ENCODE data around the gene SUFU.
"Not testable (repeated sequence)": the region's sequence is repeated elsewhere in the genome, so short reads cannot be mapped to it uniquely, and the experiment has no call there.

SUFU gene

GRCh38 chr10:102511583-102512274, 8.0 kb downstream of the SUFU start:
- no peak for DNase-seq (ENCODE audit: low read depth in 2 of 2)

DNA sequence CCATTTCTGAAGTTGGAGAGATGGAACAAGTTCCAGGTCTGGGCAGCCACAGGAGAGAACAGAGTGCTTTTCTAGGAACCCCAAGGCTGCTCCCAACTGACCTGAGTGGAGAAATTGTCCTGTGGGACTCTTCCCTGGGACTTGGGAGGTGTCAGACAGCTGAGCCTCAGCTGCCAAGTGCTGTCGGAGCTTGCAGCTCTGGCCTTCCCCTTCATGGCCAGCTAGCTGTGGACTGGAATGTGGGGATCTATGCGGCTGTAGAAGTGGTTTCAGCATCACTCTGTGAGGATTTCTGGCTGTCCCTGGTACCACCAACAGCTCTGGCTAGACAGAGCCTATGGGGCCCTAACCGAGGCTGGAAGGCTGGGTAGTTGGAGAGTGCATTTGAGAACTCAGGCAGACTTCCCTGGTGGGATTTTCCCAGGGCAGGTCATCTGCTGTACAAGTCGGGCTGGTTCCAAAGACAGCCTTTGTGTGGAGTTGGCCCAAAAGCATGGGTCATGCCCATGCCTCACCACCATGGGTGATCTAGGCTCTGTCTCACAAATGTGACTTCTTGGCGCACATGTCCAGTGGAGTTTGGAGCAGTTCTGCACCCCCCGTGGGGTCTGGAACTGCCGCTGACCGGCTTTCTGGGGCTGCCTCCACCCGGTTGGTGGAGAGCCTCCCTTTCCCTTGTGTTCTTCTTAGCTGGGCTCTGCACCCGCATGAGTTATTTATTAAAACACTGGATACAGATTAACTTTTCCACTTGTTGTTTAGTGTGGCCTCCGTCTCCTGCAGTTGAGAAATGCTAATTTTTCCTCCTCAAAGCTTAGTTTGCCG, 10.9 kb downstream of the SUFU start:
- DNase-seq (ENCODE audit: low read depth in 2 of 2), result no peak

- no peak for DNase-seq (ENCODE audit: low read depth in 2 of 2)
Observed at GRCh38 chr10:102515724-102516123, 12.0 kb downstream of the SUFU start.

- DNase-seq (ENCODE audit: low read depth in 2 of 2), result no peak
Observed at GRCh38 chr10:102517553-102517952, 13.8 kb downstream of the SUFU start.

GRCh38 chr10:102519246-102519825, 15.6 kb downstream of the SUFU start:
- no peak for DNase-seq (ENCODE audit: low read depth in 2 of 2)

GRCh38 chr10:102522874-102523249, 19.1 kb downstream of the SUFU start:
- no peak for DNase-seq (ENCODE audit: low read depth in 2 of 2)

GRCh38 chr10:102523250-102524029, 19.7 kb downstream of the SUFU start:
- DNase-seq (ENCODE audit: low read depth in 2 of 2), result no peak

DNA sequence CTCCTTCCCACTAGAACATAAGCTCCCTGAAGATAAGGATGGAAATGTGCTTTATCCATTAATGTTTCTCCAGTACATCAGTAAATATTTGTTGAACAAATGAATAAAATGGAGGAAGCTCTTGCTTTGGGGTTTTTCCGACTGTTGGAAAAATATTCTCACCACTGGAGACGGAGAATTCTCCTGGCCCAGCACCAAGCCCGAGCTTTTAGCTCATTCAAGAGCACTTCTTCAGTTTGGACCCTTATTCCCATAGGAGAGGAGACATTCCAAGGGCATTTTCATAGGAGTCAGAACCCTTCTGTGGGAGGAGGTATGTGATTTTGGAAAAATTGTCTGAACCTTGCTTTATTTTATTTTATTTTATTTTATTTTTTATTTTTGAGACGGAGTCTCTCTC, 21.0 kb downstream of the SUFU start:
- no peak for DNase-seq (ENCODE audit: low read depth in 2 of 2)

DNA sequence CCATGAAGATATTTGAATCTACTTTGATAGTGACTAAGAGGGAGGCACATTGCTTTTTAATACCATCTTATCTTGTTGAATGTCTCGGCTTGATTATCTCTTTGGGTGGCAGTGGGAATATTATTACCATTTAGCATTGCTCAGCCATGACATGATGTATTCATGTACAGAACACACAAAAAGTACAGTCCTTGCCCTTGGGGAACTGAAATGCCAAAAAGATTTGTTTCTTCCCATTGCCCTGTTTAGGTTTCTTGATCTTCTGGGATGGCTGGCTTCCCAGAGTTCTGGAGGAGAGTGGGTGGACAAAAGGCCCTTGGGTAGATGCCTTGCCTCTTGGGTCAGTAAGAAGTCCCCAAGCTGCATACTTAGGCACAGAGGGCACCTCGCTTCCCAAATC, 23.8 kb downstream of the SUFU start:
- no peak for DNase-seq (ENCODE audit: low read depth in 2 of 2)

- no peak for DNase-seq (ENCODE audit: low read depth in 2 of 2)
Observed at GRCh38 chr10:102534333-102534732, 30.6 kb downstream of the SUFU start.

DNA sequence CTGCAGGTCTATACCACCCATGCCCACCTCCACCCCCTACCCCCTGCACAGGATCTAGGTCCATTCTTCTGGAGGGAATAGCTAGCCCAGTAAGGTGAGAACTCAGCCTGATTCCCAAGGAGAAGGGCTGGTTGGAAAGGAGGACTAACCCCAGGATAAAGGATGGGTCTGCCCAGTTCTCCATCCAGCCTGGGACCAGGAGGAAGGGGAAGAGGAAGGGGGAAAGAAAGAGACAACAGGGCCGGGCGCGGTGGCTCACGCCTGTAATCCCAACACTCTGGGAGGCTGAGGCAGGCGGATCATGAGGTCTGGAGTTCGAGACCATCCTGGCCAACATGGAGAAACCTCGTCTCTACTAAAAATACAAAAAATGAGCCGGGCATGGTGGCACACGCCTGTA, 31.2 kb downstream of the SUFU start:
- DNase-seq (ENCODE audit: low read depth in 2 of 2), result not testable (repeated sequence)

GRCh38 chr10:102535481-102536147, 31.8 kb downstream of the SUFU start:
- DNase-seq (ENCODE audit: low read depth in 2 of 2), result no peak

DNA sequence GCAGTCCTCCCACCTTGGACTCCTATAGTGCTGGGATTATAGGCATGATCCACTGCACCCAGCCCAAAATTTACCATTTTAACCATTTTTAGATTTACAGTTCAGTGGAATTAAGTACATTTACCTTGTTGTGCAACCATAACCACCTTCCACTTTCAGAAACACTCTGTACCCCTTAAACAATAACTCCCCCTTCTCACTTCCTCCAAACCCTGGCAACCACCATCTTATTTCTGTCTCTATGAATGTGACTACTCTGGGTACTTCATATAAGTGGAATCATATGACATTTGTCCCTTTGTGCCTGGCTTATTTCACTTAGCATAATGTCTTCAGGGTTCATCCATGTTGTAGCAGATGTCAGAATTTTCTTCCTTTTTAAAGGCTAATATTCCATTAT, 33.6 kb downstream of the SUFU start:
- no peak for DNase-seq (ENCODE audit: low read depth in 2 of 2)

DNA sequence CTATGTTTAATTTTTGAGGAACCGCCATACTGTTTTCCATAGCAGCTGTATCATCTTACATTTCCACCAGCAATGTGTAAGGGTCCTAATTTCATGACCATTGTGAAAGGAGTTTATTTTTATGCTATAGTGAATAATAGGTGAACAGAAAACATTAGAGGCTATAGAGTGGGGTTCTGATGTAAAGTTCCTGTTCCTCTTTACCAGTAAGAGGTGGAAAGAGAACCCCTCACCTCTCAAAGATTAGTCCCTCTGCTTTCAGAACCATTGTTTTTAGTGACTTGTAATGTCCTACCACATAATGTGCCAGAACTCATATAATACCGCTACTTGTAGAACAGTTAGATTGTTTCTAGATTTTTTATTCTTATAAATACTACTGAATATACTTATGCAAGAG, 34.2 kb downstream of the SUFU start:
- DNase-seq (ENCODE audit: low read depth in 2 of 2), result no peak

GRCh38 chr10:102538811-102539210, 35.0 kb downstream of the SUFU start:
- no peak for DNase-seq (ENCODE audit: low read depth in 2 of 2)

GRCh38 chr10:102540023-102540422, 36.3 kb downstream of the SUFU start:
- DNase-seq (ENCODE audit: low read depth in 2 of 2), result no peak

DNA sequence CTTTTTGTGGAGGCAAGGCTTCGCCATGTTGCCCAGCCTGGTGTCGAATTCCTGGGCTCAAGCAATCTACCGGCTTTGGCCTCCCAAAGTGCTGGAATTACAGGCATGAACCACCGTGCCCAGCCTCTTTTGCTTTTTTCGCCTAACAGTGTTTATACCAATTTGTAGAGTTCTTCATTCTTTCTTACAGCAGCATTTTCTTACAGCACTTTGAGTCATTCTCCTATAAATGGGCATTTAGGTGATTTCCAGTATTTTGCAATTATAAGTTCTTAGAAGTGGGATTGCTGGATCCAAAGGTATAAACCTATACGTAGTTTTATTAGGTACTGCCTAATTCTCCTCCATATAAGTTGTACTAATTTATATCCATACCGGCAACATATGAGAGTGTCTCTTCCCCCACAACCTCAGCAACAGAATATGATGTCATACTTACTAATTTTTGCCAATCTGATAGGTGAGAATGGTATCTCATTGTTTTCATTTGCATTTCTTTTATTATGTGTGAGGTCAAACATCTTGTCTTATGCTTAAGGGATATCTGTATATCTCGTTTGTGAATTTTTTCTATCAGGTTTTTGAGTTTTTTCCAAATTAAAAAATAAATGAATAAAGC, 39.1 kb downstream of the SUFU start:
- no peak for DNase-seq (ENCODE audit: low read depth in 2 of 2)

GRCh38 chr10:102545265-102545871, 41.6 kb downstream of the SUFU start:
- DNase-seq (ENCODE audit: low read depth in 2 of 2), result no peak

GRCh38 chr10:102545997-102546396, 42.2 kb downstream of the SUFU start:
- no peak for DNase-seq (ENCODE audit: low read depth in 2 of 2)

- no peak for DNase-seq (ENCODE audit: low read depth in 2 of 2)
Observed at GRCh38 chr10:102546606-102547320, 43.0 kb downstream of the SUFU start.

Measured in stimulated activated CD8-positive, alpha-beta memory T cell treated with anti-CD3 and anti-CD28 coated beads, Interleukin-2, amount 100 ng/mL, for 48 hours (primary cell).